Measurements from ENCODE around the gene PROX1.

DNA sequence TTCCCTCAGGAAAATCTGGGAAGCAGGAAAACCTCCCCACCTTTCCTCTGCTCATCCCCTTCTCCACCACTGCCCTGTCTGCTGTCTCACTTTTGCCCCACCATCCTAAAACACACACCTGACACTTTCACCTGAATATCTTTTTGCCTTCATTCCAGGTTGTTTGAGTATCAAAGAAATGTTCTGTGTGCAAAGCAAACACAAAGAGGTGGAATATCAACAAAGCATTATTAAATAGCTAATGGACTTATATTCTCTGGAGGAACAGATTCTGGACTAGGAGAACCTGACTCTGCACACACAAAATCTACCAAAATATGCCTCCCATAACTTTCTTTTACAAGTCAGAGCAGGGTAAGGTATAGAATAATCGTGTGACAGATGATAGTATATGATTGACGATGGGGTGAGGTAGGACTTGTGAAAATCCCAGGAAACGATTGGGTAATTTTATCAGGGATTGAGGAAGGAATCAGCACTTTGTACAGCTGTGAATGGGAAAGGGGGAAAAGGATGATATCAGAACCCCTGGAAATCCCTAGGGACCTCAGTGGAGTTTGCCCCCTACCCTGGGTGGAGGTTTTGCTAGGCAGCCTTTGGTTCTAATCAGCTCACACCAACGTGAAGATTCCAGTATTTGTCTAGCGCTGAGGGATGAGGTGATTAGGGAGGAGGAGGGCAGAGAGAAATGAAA, 87.7 kb downstream of the PROX1 start:
- TF ChIP-seq CTCF (IDR thresholded peaks at IDR 0.05), result no peak
- no peak for TF ChIP-seq POLR2A (IDR thresholded peaks at IDR 0.05)

Measured in esophagus squamous epithelium (tissue), 4 donors.